ENCODE results near the gene SACS.
"Not testable (repeated sequence)": the region's sequence is repeated elsewhere in the genome, so short reads cannot be mapped to it uniquely, and the experiment has no call there.

SACS gene

GRCh38 chr13:23401156-23401555 lies 32.3 kb downstream of the SACS start:
- not testable (repeated sequence) for DNase-seq

- DNase-seq: no peak
Measured at GRCh38 chr13:23399347-23399746, 34.2 kb downstream of the SACS start.

GRCh38 chr13:23394821-23395220 lies 38.7 kb downstream of the SACS start:
- no peak for DNase-seq

GRCh38 chr13:23392925-23393645 lies 40.4 kb downstream of the SACS start:
- no peak for DNase-seq

- DNase-seq: no peak
Measured at GRCh38 chr13:23392313-23392712, 41.2 kb downstream of the SACS start.

GRCh38 chr13:23391752-23392151 lies 41.8 kb downstream of the SACS start:
- DNase-seq: no peak

- DNase-seq: no peak
Measured at GRCh38 chr13:23386533-23386932, 47.0 kb downstream of the SACS start.

GRCh38 chr13:23385931-23386330 lies 47.6 kb downstream of the SACS start:
- no peak for DNase-seq

GRCh38 chr13:23384111-23384510 lies 49.4 kb downstream of the SACS start:
- no peak for DNase-seq

GRCh38 chr13:23383151-23383550 lies 50.4 kb downstream of the SACS start:
- no peak for DNase-seq

GRCh38 chr13:23381866-23382265 lies 51.6 kb downstream of the SACS start:
- no peak for DNase-seq

- no peak for DNase-seq
Measured at GRCh38 chr13:23380534-23380933, 53.0 kb downstream of the SACS start.

- peak; percentile 59 for DNase-seq
Measured at GRCh38 chr13:23377983-23378632, 55.4 kb downstream of the SACS start.

- no peak for DNase-seq
Measured at GRCh38 chr13:23377579-23377978, 55.9 kb downstream of the SACS start.

- peak; percentile 97 for DNase-seq
Measured at GRCh38 chr13:23375001-23375971, 58.2 kb downstream of the SACS start.

- no peak for DNase-seq
Measured at GRCh38 chr13:23372264-23372906, 61.1 kb downstream of the SACS start.

- no peak for DNase-seq
Measured at GRCh38 chr13:23367907-23368306, 65.6 kb downstream of the SACS start.

GRCh38 chr13:23365652-23366051 lies 67.8 kb downstream of the SACS start:
- DNase-seq: no peak

- no peak for DNase-seq
Measured at GRCh38 chr13:23359882-23360281, 73.6 kb downstream of the SACS start.

GRCh38 chr13:23357349-23357748 lies 76.2 kb downstream of the SACS start:
- DNase-seq: no peak

GRCh38 chr13:23356368-23356767 lies 77.1 kb downstream of the SACS start:
- DNase-seq: no peak

- no peak for DNase-seq
Measured at GRCh38 chr13:23354520-23354919, 79.0 kb downstream of the SACS start.

GRCh38 chr13:23352161-23352560 lies 81.3 kb downstream of the SACS start:
- no peak for DNase-seq

All from CD4-positive, alpha-beta T cell treated with Interleukin-21 for 1 hour (primary cell).